K562 (cell line): ENCODE results near the gene ITGA3. TPM values are rescaled to one million over a fixed set of nuclear protein-coding genes. Genes with fewer than 3 reads are reported as not detected.
A peak's percentile ranks its signal among the peaks of the same experiment; 100 is the strongest.

Experiments used
- ATAC-seq: fragments of 200-7000 bp; cut with Tn5 transposase; 3 replicates; pipeline ENCODE4 v1.9.1; 2020; ENCODE audit warnings: moderate library complexity
- BruUV-seq: library from RNA; stranded (reverse); fragments of 400-500 nt; replicated peaks from 2 replicates; lab custom pipeline; 2021; lab: Mats Ljungman, UMichigan
- CTCF ChIA-PET: fragments of 300-600 bp; formaldehyde crosslinking; extraction: SDS; loops from one replicate; lab custom pipeline; 2021; ENCODE audit warnings: low intra/inter-chr PET ratio; lab: Yijun Ruan, JAX
- POLR2A ChIA-PET: fragments of 300-600, 350-650 bp; sonication (Branson Sonifier 250); formaldehyde crosslinking; extraction: SDS; loops from one replicate; lab custom pipeline; 2021; ENCODE audit warnings: antibody characterized with exemption, inconsistent platforms; lab: Yijun Ruan, JAX
- DNase-seq, 4 experiments: peaks; one replicate each; pipeline versions ENCODE4 v3.0.0 to v3.0.0-alpha.2; 2011 to 2018; ENCODE audit warnings: low spot score in 3 of 4, mixed read lengths in 3 of 4; ENCODE audit errors: extremely low read depth in 1 of 4
- FAIRE-seq: peaks from 2 replicates; lab custom pipeline; 2011; peaks lifted over from hg19 to GRCh38; lab: Jason Lieb, UNC
- H2AFZ ChIP-seq: 2 replicates; pipeline ENCODE4 v1.6.0; 2011; ENCODE audit warnings: low read depth, low read length, control low read depth, inconsistent platforms
- H3K27ac ChIP-seq: fragments of 200-600 bp; 3 replicates; pipeline ENCODE4 v1.8.0; 2011; ENCODE audit warnings: low read depth, mild to moderate bottlenecking, control low read depth, inconsistent platforms, low read length, moderate library complexity, mixed read lengths; ENCODE audit errors: extremely low read depth
- H3K27me3 ChIP-seq, 2 experiments: fragments of 300-600 bp in 1 of 2; 2 replicates in 1 of 2; 3 replicates in 1 of 2; pipeline versions ENCODE4 v1.6.0 to v1.8.0; 2011; ENCODE audit warnings: inconsistent platforms in 2 of 2, low read length in 2 of 2, mild to moderate bottlenecking in 1 of 2, mixed read lengths in 1 of 2, moderate library complexity in 1 of 2; ENCODE audit not compliant: control insufficient read depth in 2 of 2, insufficient read depth in 2 of 2
- H3K36me3 ChIP-seq: fragments of 300-600 bp; 3 replicates; pipeline ENCODE4 v1.8.0; 2011; ENCODE audit warnings: mild to moderate bottlenecking, low read length, inconsistent platforms; ENCODE audit not compliant: control insufficient read depth, insufficient read depth
- H3K4me1 ChIP-seq, 2 experiments: fragments of 200-600 bp in 1 of 2; replicated peaks in 1 of 2; 2 replicates in 1 of 2; 3 replicates in 1 of 2; pipeline versions ENCODE4 v1.5.1 to v1.8.0; 2011; ENCODE audit warnings: inconsistent platforms in 2 of 2, low read length in 2 of 2, mild to moderate bottlenecking in 1 of 2, mixed read lengths in 1 of 2, moderate library complexity in 1 of 2; ENCODE audit not compliant: control insufficient read depth in 2 of 2, insufficient read depth in 2 of 2
- H3K4me2 ChIP-seq: 2 replicates; pipeline ENCODE4 v1.6.1; 2011; ENCODE audit warnings: low read length, control low read depth, inconsistent platforms, mixed read lengths; ENCODE audit not compliant: insufficient read depth
- H3K4me3 ChIP-seq: fragments of 200-600 bp; sonication (generic), shearing (Covaris generic); 2 replicates; pipeline ENCODE4 v1.5.1; 2016; ENCODE audit warnings: control low read depth, inconsistent platforms
- H3K79me2 ChIP-seq: fragments of 200-600 bp; 3 replicates; pipeline ENCODE4 v1.8.0; 2011; ENCODE audit warnings: low read length, inconsistent platforms; ENCODE audit not compliant: control insufficient read depth, insufficient read depth
- H3K9ac ChIP-seq, 2 experiments: 2 replicates each; pipeline versions ENCODE4 v1.6.0 to v1.6.1; 2011; ENCODE audit warnings: low read depth in 2 of 2, low read length in 2 of 2, control low read depth in 1 of 2, inconsistent platforms in 1 of 2, mild to moderate bottlenecking in 1 of 2, mixed read lengths in 1 of 2; ENCODE audit not compliant: insufficient read depth in 1 of 2
- H3K9me1 ChIP-seq: one replicate; pipeline ENCODE4 v1.6.0; 2011; ENCODE audit warnings: inconsistent platforms, mild to moderate bottlenecking, low read length, moderate library complexity; ENCODE audit not compliant: control insufficient read depth, insufficient read depth
- H3K9me3 ChIP-seq: replicated peaks from 2 replicates; pipeline ENCODE4 v1.5.1; 2011; ENCODE audit warnings: low read depth, low read length, inconsistent platforms; ENCODE audit not compliant: control insufficient read depth, insufficient read depth
- H4K20me1 ChIP-seq: replicated peaks from 2 replicates; pipeline ENCODE4 v1.6.1; 2011; ENCODE audit warnings: low read length, inconsistent platforms, mixed read lengths; ENCODE audit not compliant: control insufficient read depth, insufficient read depth
- CHD2 ChIP-seq: IDR thresholded peaks from 2 replicates; pipeline ENCODE4 v1.6.1; 2011; ENCODE audit warnings: low read depth, low read length
- NR2C1 ChIP-seq, 2 experiments: fragments of 450-650 bp; IDR thresholded peaks; 2 replicates each; pipeline ENCODE4 v1.6.1; 2017; ENCODE audit warnings: mild to moderate bottlenecking in 2 of 2, antibody characterized with exemption in 1 of 2, inconsistent platforms in 1 of 2, missing compliant biosample characterization in 1 of 2, missing genetic modification characterization in 1 of 2
- NR2C2 ChIP-seq, 2 experiments: fragments of 200-800 bp in 1 of 2; sonication (Bioruptor generic) in 1 of 2; sonication (generic) in 1 of 2; formaldehyde crosslinking in 1 of 2; IDR thresholded peaks; 2 replicates each; pipeline versions ENCODE4 v1.6.1 to v1.8.0; 2016 to 2022; ENCODE audit warnings: mild to moderate bottlenecking in 1 of 2, missing compliant biosample characterization in 1 of 2, missing genetic modification characterization in 1 of 2, missing genetic modification reagents in 1 of 2
- POLR2AphosphoS2 ChIP-seq: IDR thresholded peaks from 2 replicates; pipeline ENCODE4 v1.6.1; 2012; ENCODE audit warnings: low read length, improper control_type of control experiment
- WGBS: fragments of 100-300 bp; shearing (Covaris generic); methylation state at CpG from one replicate; pipeline ENCODE4 v1.1.6; 2016; ENCODE audit warnings: low coverage, mixed read lengths; ENCODE audit not compliant: insufficient coverage; ENCODE audit errors: missing lambda C conversion rate; 5-methylcytosine and 5-hydroxymethylcytosine counted together
- in situ Hi-C: fragments of 300-500 bp; cut with MboI; formaldehyde crosslinking; loops from 4 replicates; pipeline ENCODE4 v1.15.0; 2018; ENCODE audit warnings: inconsistent platforms, mixed read lengths
- intact Hi-C: fragments of 100-400 bp; cut with micrococcal nuclease; formaldehyde crosslinking; loops from 2 replicates; pipeline ENCODE4 v1.14.2; 2022
- polyA plus RNA-seq, 8 experiments: library from polyadenylated mRNA; depleted of rRNA in 4 of 8; stranded (reverse) in 5 of 8; unstranded in 3 of 8; fragments of >200 nt; fragmentation: Nextera tagmentation in 2 of 8; fragmentation: Illumina TruSeq in 1 of 8; extraction: Ambion mirVana in 2 of 8; extraction: Trizol in 1 of 8; gene quantifications; 2 replicates each; pipeline versions ENCODE4 v1.2.1 to v1.2.3, GENCODE V29; 2011 to 2014; ENCODE audit warnings: inconsistent platforms in 1 of 8, missing spikeins in 1 of 8
- total RNA-seq, 7 experiments: library from RNA; depleted of rRNA in 6 of 7; stranded (reverse); fragments of >200 nt in 6 of 7; fragmentation: Illumina TruSeq in 2 of 7; extraction: Trizol in 2 of 7; gene quantifications; 2 replicates each; pipeline versions ENCODE4 v1.2.1 to v1.2.3, GENCODE V29; 2011 to 2021; ENCODE audit warnings: low replicate concordance in 1 of 7
- TF ChIP-seq, protein P1 (sequence below): fragments of 450-650 bp; formaldehyde crosslinking; IDR thresholded peaks from 2 replicates; pipeline ENCODE4 v1.4.0; 2022; ENCODE audit warnings: missing genetic modification characterization
- TF ChIP-seq, protein P2 (sequence below): fragments of 250-450 bp; sonication (Bioruptor Pico); IDR thresholded peaks from 2 replicates; pipeline ENCODE4 v1.4.0; 2020; ENCODE audit warnings: mild to moderate bottlenecking, moderate library complexity

ITGA3 gene
- total and polyA plus RNA-seq, 9 of the 15 experiments (the other 6 are each of a cell fraction or from before 2014, with no cell fraction given): 0.03 to 0.75 (median 0.14) TPM; not detected in 2

DNA sequence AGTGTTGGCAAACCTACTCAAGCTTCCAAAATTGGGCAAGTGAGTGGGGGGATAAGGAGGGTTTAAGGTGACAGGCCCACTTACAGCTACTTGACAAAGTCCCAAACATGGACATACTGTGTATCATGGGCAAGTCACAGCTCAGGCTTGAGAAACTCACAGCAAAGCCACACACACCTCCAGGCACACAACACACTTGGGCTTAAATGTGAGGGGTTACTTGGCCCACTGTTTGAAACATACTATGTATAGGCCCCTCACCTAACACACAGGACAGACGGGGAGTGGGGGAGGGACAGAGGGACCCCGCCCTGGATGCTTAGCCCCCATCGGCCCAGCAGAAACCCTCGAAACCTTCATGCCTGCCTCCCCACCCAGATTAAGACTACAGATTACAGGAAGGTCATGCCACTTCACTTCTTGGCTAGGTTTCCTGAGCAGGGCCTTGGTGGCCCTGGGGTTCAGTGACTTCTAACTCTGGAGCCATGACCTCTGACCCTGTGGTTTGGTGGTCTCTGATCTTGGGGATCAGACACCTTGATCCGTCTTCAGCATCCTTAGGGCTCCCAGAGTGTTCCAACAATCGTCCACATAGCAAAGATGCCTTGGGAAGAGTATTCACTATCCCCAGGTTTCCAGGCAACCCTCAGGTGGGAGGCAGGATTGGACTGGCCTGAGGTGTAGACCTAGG, 76.3 kb downstream of the ITGA3 start:
- CTCF ChIA-PET: no interaction called here
- ATAC-seq: no peak

More for the DNA sequence above, 76.3 kb downstream of the ITGA3 start:
- Histone ChIP-seq H3K9ac (peak overlapping the region in 1 of 2 experiments; percentile 48; a peak in 1 of 4 replicates), H3K27me3 (peaks cover 0 to 6% of the 10 kb centered on the region in 2 experiments; a peak in 3 of 5 replicates), H3K36me3 (peaks cover 29% of the 10 kb centered on the region; the same call in 2 of the 3 replicates), H3K9me3 (peaks cover 4% of the 10 kb centered on the region; the same call in 1 of the 2 replicates), H3K27ac (peak overlapping the region; percentile 39; the same call in 1 of the 3 replicates), H2AFZ (no peak overlapping the region), H3K79me2 (no peaks in the 10 kb centered on the region), H3K4me2 (no peak overlapping the region), H4K20me1 (peaks cover 10% of the 10 kb centered on the region), H3K9me1 (no peaks in the 10 kb centered on the region), H3K4me3 (no peak overlapping the region), H3K4me1 (peaks cover 8 to 34% of the 10 kb centered on the region in 2 experiments)
- peak; percentile 45; the same call in 1 of the 2 replicates for TF ChIP-seq NR2C1 (IDR thresholded peaks at IDR 0.05)
- peak; percentile 48; the same call in 1 of the 2 replicates for TF ChIP-seq NR2C1 (tag; IDR thresholded peaks at IDR 0.05)
- TF ChIP-seq POLR2AphosphoS2: peak; percentile 71; the same call in 1 of the 2 replicates
- TF ChIP-seq NR2C2 (CRISPR knock-in tag; IDR thresholded peaks at IDR 0.05): no peak
- peak; percentile 19; the same call in 1 of the 2 replicates for TF ChIP-seq NR2C2 (tag; IDR thresholded peaks at IDR 0.05)
- TF ChIP-seq, protein P1, sequence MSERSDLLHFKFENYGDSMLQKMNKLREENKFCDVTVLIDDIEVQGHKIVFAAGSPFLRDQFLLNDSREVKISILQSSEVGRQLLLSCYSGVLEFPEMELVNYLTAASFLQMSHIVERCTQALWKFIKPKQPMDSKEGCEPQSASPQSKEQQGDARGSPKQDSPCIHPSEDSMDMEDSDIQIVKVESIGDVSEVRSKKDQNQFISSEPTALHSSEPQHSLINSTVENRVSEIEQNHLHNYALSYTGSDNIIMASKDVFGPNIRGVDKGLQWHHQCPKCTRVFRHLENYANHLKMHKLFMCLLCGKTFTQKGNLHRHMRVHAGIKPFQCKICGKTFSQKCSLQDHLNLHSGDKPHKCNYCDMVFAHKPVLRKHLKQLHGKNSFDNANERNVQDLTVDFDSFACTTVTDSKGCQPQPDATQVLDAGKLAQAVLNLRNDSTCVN (CRISPR knock-in tag): no peak
- TF ChIP-seq CHD2: 0 out of 2 replicates have a peak, but pooled peaks have one; percentile 31
- TF ChIP-seq, protein P2, sequence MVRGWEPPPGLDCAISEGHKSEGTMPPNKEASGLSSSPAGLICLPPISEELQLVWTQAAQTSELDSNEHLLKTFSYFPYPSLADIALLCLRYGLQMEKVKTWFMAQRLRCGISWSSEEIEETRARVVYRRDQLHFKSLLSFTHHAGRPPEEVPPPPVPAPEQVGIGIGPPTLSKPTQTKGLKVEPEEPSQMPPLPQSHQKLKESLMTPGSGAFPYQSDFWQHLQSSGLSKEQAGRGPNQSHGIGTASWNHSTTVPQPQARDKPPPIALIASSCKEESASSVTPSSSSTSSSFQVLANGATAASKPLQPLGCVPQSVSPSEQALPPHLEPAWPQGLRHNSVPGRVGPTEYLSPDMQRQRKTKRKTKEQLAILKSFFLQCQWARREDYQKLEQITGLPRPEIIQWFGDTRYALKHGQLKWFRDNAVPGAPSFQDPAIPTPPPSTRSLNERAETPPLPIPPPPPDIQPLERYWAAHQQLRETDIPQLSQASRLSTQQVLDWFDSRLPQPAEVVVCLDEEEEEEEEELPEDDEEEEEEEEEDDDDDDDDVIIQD (CRISPR knock-in tag): no peak
- POLR2A ChIA-PET: interaction anchor here (0.6 to 2.0 kb wide), 5 partner anchors 9 to 166 kb away, joined by 3 to 8 read pairs (median 3); no protein-coding TSS in a partner anchor
- FAIRE-seq (peak; percentile 11), DNase-seq (no peak)
- WGBS: 35% methylated on average over 6 of the region's 6 CpGs
- no TSS peak for BruUV-seq
- intact Hi-C loops: no loop called here
- in situ Hi-C loops: no loop called here
